Esophagus squamous epithelium (tissue), 4 donors: Measurements from ENCODE around the gene NUP54.

ENCODE experiments used
- CTCF ChIP-seq, 6 experiments: fragments of 450-650 bp in 4 of 6; fragments of 200-600 bp in 2 of 6; sonication (generic) in 2 of 6; IDR thresholded peaks; one replicate each; pipeline ENCODE4 v1.5.1; 2016 to 2019; ENCODE audit warnings: antibody characterized with exemption in 6 of 6, mild to moderate bottlenecking in 4 of 6, moderate library complexity in 4 of 6
- POLR2A ChIP-seq, 4 donors: fragments of 450-650 bp; IDR thresholded peaks; one replicate each; pipeline ENCODE4 v1.6.1; 2017; ENCODE audit warnings: antibody characterized with exemption in 4 of 4, mild to moderate bottlenecking in 4 of 4, moderate library complexity in 3 of 4

GRCh38 chr4:76148142-76148865 is at the start of gene NUP54:
- TF ChIP-seq CTCF (IDR thresholded peaks at IDR 0.05) = no peak
- peak in 3 of 4 donors; percentile 16 to 82 (median 67) for TF ChIP-seq POLR2A (IDR thresholded peaks at IDR 0.05)
